Endothelial cell of umbilical vein (primary cell): Measurements from ENCODE around the gene BIN1. TPM values are rescaled to one million over a fixed set of nuclear protein-coding genes. Genes with fewer than 3 reads are reported as not detected.

Experiments
- BruUV-seq: library from RNA; stranded (reverse); fragments of 400-500 nt; replicated peaks from 2 replicates; lab custom pipeline; 2021; lab: Mats Ljungman, UMichigan
- CTCF ChIA-PET: fragments of 300-600, 350-600 bp; sonication (Branson Sonifier 250); formaldehyde crosslinking; loops from one replicate; lab custom pipeline; 2021; ENCODE audit warnings: antibody characterized with exemption, inconsistent platforms; lab: Charles Lee
- POLR2A ChIA-PET: fragments of 300-600, 350-600 bp; sonication (Branson Sonifier 250); formaldehyde crosslinking; loops from one replicate; lab custom pipeline; 2021; ENCODE audit warnings: antibody characterized with exemption, inconsistent platforms; lab: Charles Lee
- DNase-seq: peaks from one replicate; pipeline ENCODE4 v3.0.0-alpha.2; 2011; ENCODE audit warnings: low read depth, low spot score
- FAIRE-seq: peaks from 2 replicates; lab custom pipeline; 2011; peaks lifted over from hg19 to GRCh38; lab: Jason Lieb, UNC
- H2AFZ ChIP-seq: 2 replicates; pipeline ENCODE4 v1.6.0; 2012; ENCODE audit warnings: low read depth, low read length, control low read depth, inconsistent platforms
- H3K27ac ChIP-seq: 2 replicates; pipeline ENCODE4 v1.5.1; 2011; ENCODE audit warnings: low read depth, mild to moderate bottlenecking, control low read depth, low read length, moderate library complexity; ENCODE audit not compliant: insufficient read depth
- H3K27me3 ChIP-seq, 2 experiments: 2 replicates each; pipeline versions ENCODE4 v1.6.0 to v1.6.1; 2011; ENCODE audit warnings: low read length in 2 of 2, mixed read lengths in 1 of 2; ENCODE audit not compliant: control insufficient read depth in 2 of 2, insufficient read depth in 2 of 2
- H3K36me3 ChIP-seq, 2 experiments: 2 replicates in 1 of 2; 3 replicates in 1 of 2; pipeline ENCODE4 v1.5.1; 2011; ENCODE audit warnings: low read length in 2 of 2, mild to moderate bottlenecking in 1 of 2, moderate library complexity in 1 of 2; ENCODE audit not compliant: control insufficient read depth in 2 of 2, insufficient read depth in 2 of 2; ENCODE audit errors: extremely low read depth in 1 of 2
- H3K4me1 ChIP-seq: 3 replicates; pipeline ENCODE4 v1.5.1; 2011; ENCODE audit warnings: mild to moderate bottlenecking, low read length; ENCODE audit not compliant: control insufficient read depth, insufficient read depth; ENCODE audit errors: extremely low read depth
- H3K4me2 ChIP-seq: 2 replicates; pipeline ENCODE4 v1.6.1; 2011; ENCODE audit warnings: low read length, control low read depth, mixed read lengths; ENCODE audit not compliant: insufficient read depth
- H3K4me3 ChIP-seq, 3 experiments: fragments of 200-600 bp in 1 of 3; sonication (generic), shearing (Covaris generic) in 1 of 3; replicated peaks in 1 of 3; 2 replicates each; pipeline ENCODE4 v1.5.1; 2011 to 2016; ENCODE audit warnings: control low read depth in 3 of 3, low read length in 3 of 3, mild to moderate bottlenecking in 2 of 3, inconsistent platforms in 1 of 3, low read depth in 1 of 3, moderate library complexity in 1 of 3; ENCODE audit not compliant: insufficient read depth in 1 of 3
- H3K79me2 ChIP-seq: 2 replicates; pipeline ENCODE4 v1.6.0; 2012; ENCODE audit warnings: low read length, inconsistent platforms; ENCODE audit not compliant: control insufficient read depth, insufficient read depth
- H3K9ac ChIP-seq: replicated peaks from 2 replicates; pipeline ENCODE3; 2011; ENCODE audit warnings: low read length, control low read depth; ENCODE audit not compliant: insufficient read depth; ENCODE audit errors: extremely low read depth
- H3K9me1 ChIP-seq: replicated peaks from 3 replicates; pipeline ENCODE4 v1.6.0; 2011; ENCODE audit warnings: mild to moderate bottlenecking, low read length; ENCODE audit not compliant: control insufficient read depth, insufficient read depth; ENCODE audit errors: extremely low read depth
- H3K9me3 ChIP-seq: replicated peaks from 2 replicates; pipeline ENCODE4 v1.5.1; 2012; ENCODE audit warnings: low read length, inconsistent platforms; ENCODE audit not compliant: control insufficient read depth, insufficient read depth
- H4K20me1 ChIP-seq: replicated peaks from 2 replicates; pipeline ENCODE3; 2011; ENCODE audit warnings: mild to moderate bottlenecking, low read length; ENCODE audit not compliant: control insufficient read depth, insufficient read depth; ENCODE audit errors: extremely low read depth
- EZH2 ChIP-seq: IDR thresholded peaks from 2 replicates; pipeline ENCODE4 v1.6.1; 2012; ENCODE audit warnings: borderline replicate concordance, low read depth, mild to moderate bottlenecking, moderate library complexity, low read length, inconsistent platforms; ENCODE audit not compliant: severe bottlenecking
- FOS ChIP-seq: IDR thresholded peaks from 2 replicates; pipeline ENCODE4 v1.6.1; 2011; ENCODE audit warnings: mild to moderate bottlenecking, low read length, moderate library complexity, borderline replicate concordance; ENCODE audit not compliant: insufficient read depth
- GATA2 ChIP-seq: IDR thresholded peaks from 2 replicates; pipeline ENCODE4 v1.7.0; 2011; ENCODE audit warnings: low read depth, mild to moderate bottlenecking, moderate library complexity, mixed read lengths, low read length; ENCODE audit not compliant: insufficient read length, insufficient read depth
- JUN ChIP-seq: IDR thresholded peaks from 2 replicates; pipeline ENCODE4 v1.6.1; 2011; ENCODE audit warnings: borderline replicate concordance, low read depth; ENCODE audit not compliant: insufficient read length, insufficient read depth
- MYC ChIP-seq: IDR thresholded peaks from one replicate; pipeline ENCODE4 v1.6.1; 2011; ENCODE audit warnings: mild to moderate bottlenecking, low read depth, low read length
- POLR2A ChIP-seq: IDR thresholded peaks from 2 replicates; pipeline ENCODE4 v1.6.1; 2012; ENCODE audit warnings: low read depth, mild to moderate bottlenecking, control low read depth, low read length
- POLR2AphosphoS5 ChIP-seq: IDR thresholded peaks from 2 replicates; pipeline ENCODE4 v1.6.1; 2012; ENCODE audit warnings: low read depth, mild to moderate bottlenecking, control low read depth, low read length, moderate library complexity; ENCODE audit not compliant: insufficient read depth
- dilution Hi-C: fragments of 300-500 bp; cut with MboI; formaldehyde crosslinking; loops from one replicate; pipeline ENCODE4 v1.15.0; 2019; ENCODE audit warnings: low sequenced_read_pairs; ENCODE audit not compliant: extremely low pct_ligation_motif_present
- intact Hi-C: fragments of 100-400 bp; cut with micrococcal nuclease; formaldehyde crosslinking; loops from one replicate; pipeline ENCODE4 v1.10.0; 2022
- polyA plus RNA-seq, 4 experiments: library from polyadenylated mRNA; depleted of rRNA in 3 of 4; stranded (reverse) in 3 of 4; unstranded in 1 of 4; fragments of >200 nt; gene quantifications; 2 replicates each; pipeline versions ENCODE4 v1.2.1 to v1.2.3, GENCODE V29; 2011 to 2012; ENCODE audit warnings: missing spikeins in 1 of 4
- total RNA-seq: library from RNA; stranded (reverse); gene quantifications from 2 replicates; pipeline ENCODE4 v1.2.3, GENCODE V29; 2021
- TF ChIP-seq, protein P1 (sequence below): IDR thresholded peaks from 2 replicates; pipeline ENCODE4 v1.6.1; 2011; ENCODE audit not compliant: insufficient read depth, insufficient read length
- TF ChIP-seq, protein P2 (sequence below), 2 donors: IDR thresholded peaks; 1 replicate in 1 of 2; 2 replicates in 1 of 2; pipeline ENCODE4 v1.5.1; 2011; ENCODE audit warnings: low read length in 2 of 2, mild to moderate bottlenecking in 2 of 2, moderate library complexity in 2 of 2, control low read depth in 1 of 2, inconsistent platforms in 1 of 2, low read depth in 1 of 2; ENCODE audit not compliant: insufficient read depth in 1 of 2; ENCODE audit errors: extremely low read depth in 1 of 2

BIN1 gene
- total and polyA plus RNA-seq, 2 donors (not counting 3 experiments of a cell fraction or from before 2014, with no cell fraction given), result 26.3 to 36.9 TPM

DNA sequence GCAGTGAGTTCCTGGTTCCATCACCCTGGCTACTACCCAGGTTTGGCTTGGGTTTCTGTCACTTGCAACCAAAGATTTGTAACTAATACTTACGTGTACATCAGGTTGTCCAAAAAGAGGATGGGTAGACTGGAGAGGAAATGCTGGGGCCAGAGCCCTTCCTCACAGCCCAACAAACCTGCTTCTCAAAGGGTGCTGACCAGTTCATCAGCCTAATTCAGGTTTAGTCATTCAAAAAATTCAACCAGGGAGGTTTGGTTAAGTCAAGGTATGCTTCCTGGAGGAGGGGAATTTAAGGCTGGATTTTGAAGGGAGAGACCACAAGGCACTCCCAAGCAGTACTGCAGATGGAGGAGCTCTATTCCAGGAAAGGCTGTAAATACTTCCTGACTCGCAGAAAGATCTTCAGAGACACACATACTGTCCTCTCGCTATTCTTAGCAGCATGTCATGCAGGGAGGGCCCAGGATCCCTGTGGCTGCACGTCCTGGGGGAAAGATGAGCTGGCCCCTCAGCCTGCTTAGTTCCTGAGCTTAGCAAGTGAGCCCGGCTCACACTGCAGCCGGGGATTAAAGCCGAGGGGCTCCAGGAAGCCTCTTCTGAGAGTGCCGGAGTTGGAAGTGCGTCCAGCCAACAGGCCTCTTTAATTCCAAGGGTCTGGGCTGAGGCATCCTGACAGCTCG is 40.0 kb upstream of the BIN1 start:
- CTCF ChIA-PET, result interaction anchor here (1.5 kb wide), 1 partner anchor 79 kb away, joined by 6 read pairs; no protein-coding TSS in a partner anchor

More for the DNA sequence above, 40.0 kb upstream of the BIN1 start:
- BruUV-seq, result no TSS peak
- no peaks in the 10 kb centered on the region for H3K36me3 ChIP-seq
- no peak overlapping the region for H2AFZ ChIP-seq
- no peak overlapping the region for H3K4me2 ChIP-seq
- no peaks in the 10 kb centered on the region for H4K20me1 ChIP-seq
- DNase-seq (no peak), FAIRE-seq (no peak)
- dilution Hi-C loops, result no loop called here
- H3K79me2 ChIP-seq, result no peaks in the 10 kb centered on the region
- no peaks in the 10 kb centered on the region for H3K27me3 ChIP-seq
- H3K9me1 ChIP-seq, result no peaks in the 10 kb centered on the region
- H3K9me3 ChIP-seq, result no peaks in the 10 kb centered on the region
- intact Hi-C loops, result no loop called here
- no peak overlapping the region for H3K4me3 ChIP-seq
- peaks cover 24% of the 10 kb centered on the region for H3K4me1 ChIP-seq
- TF ChIP-seq GATA2 (no peak), EZH2 (no peak), POLR2AphosphoS5 (no peak), MYC (no peak), FOS (no peak), POLR2A (no peak), JUN (no peak)
- TF ChIP-seq, protein P1, sequence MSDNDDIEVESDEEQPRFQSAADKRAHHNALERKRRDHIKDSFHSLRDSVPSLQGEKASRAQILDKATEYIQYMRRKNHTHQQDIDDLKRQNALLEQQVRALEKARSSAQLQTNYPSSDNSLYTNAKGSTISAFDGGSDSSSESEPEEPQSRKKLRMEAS, result no peak
- TF ChIP-seq, protein P2, sequence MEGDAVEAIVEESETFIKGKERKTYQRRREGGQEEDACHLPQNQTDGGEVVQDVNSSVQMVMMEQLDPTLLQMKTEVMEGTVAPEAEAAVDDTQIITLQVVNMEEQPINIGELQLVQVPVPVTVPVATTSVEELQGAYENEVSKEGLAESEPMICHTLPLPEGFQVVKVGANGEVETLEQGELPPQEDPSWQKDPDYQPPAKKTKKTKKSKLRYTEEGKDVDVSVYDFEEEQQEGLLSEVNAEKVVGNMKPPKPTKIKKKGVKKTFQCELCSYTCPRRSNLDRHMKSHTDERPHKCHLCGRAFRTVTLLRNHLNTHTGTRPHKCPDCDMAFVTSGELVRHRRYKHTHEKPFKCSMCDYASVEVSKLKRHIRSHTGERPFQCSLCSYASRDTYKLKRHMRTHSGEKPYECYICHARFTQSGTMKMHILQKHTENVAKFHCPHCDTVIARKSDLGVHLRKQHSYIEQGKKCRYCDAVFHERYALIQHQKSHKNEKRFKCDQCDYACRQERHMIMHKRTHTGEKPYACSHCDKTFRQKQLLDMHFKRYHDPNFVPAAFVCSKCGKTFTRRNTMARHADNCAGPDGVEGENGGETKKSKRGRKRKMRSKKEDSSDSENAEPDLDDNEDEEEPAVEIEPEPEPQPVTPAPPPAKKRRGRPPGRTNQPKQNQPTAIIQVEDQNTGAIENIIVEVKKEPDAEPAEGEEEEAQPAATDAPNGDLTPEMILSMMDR (IDR thresholded peaks at IDR 0.05; ENCODE audit: extremely low read depth in 1 of 2, insufficient read depth in 1 of 2, low read depth in 1 of 2, low read length in 2 of 2), result no peak
- no peak overlapping the region for H3K9ac ChIP-seq
- POLR2A ChIA-PET, result no interaction called here
- no peak overlapping the region for H3K27ac ChIP-seq
